ENCODE data around the gene RGMA.
"Not testable (repeated sequence)": the region's sequence is repeated elsewhere in the genome, so short reads cannot be mapped to it uniquely, and the experiment has no call there.

The RGMA gene

DNA sequence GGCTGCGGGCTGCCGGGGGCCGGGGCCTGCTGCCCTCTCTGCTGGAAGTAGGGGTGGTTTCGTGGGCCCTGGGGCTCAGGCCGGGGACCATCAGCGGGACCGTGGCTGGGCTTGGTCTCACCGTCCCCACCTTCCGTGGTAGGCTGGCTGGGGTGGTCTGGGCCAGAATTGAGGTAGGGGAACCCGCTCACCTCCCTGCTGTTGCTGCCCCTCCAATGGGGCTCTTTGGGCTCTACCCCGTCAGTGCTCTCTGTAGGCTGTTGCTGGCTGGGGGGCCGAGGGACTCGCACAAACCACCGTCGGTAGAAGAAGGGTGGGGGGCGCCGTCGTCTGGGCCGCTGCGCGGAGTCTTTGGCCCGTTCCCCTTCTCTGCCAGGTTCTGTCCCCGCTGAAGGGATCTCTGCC lies 23.4 kb downstream of the RGMA start:
- no peak for DNase-seq

GRCh38 chr15:93063796-93064690 lies 25.0 kb downstream of the RGMA start:
- no peak for DNase-seq

DNA sequence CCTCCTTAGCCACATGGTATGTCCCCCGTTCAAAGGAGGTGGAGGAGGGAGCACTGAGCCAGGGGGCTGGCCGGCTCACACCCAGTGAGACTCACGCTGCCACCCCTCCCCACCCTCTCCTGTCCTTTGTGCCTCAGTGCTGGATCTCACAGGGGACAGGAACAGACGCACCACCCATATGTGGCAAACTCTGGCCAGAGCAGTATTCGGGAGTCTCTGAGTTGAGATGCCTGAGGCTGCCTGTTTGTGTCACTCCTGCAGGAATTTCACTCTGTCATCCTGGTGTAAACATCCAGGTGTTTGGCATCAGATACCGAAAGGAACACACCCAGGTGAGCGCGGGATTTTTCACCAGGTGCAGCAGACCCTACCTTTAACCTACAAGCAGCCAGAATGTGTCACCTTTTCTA lies 25.7 kb downstream of the RGMA start:
- no peak for DNase-seq

DNA sequence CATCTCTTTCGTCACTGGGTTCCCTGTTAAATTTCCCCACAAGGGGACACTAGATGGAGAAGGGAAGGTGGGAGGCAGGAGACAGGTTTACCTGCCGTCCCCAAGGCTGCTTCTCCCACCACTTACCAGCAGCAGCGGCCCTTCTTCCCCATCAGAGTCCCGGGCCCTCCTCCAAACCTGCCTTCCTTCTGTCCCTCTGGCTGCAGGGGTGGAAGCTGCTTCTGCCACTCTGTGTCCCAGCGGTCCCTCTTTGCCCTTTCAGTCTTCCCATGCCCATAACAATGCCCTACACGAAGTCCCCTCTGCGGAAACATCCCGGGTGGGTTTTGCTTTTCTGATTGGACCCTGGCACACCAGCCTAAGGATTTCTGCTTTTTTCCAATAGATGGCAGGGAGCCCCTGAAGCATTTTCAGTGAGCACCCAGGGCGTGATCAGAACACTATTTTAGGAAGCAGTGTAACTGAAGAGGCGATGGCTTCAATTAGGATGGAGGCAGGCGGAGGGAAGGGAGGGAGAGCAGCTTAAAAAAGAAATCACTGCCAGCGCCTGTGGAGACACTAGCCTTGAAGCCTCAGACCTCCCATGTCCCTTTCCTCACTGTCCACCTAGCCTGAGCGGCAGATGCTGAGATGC lies 26.3 kb downstream of the RGMA start:
- not testable (repeated sequence) for DNase-seq

GRCh38 chr15:93060336-93061248 lies 28.4 kb downstream of the RGMA start:
- DNase-seq, result no peak

GRCh38 chr15:93059442-93059841 lies 29.6 kb downstream of the RGMA start:
- DNase-seq, result no peak

DNA sequence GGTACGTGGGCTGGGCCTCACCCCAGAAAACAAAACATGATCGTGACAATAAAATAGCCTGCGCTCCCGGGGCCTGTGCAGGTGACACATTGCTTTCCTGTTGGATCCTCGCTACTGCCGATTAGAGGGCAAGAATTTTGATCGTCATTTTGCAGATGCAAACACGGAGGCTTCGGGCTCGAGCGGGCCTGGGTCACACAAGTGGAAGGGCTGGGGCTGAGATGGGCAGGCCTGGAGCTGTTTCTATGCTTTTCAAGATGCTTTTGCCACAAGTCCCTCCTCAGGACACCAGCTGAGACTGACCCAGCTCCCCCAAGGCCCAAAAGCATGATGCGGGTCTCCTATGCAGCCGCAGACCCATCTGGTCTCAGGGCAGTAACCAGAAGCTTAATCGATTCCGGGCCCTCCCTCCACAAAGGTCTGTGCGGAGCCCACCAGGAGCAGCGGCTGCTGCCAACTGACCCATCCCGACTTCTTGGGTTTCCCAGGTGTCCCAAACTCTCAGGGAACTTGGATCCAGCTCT lies 30.0 kb downstream of the RGMA start:
- no peak for DNase-seq

GRCh38 chr15:93058128-93058527 lies 30.9 kb downstream of the RGMA start:
- DNase-seq, result no peak

GRCh38 chr15:93057618-93058017 lies 31.4 kb downstream of the RGMA start:
- no peak for DNase-seq

GRCh38 chr15:93056836-93057235 lies 32.2 kb downstream of the RGMA start:
- no peak for DNase-seq

DNA sequence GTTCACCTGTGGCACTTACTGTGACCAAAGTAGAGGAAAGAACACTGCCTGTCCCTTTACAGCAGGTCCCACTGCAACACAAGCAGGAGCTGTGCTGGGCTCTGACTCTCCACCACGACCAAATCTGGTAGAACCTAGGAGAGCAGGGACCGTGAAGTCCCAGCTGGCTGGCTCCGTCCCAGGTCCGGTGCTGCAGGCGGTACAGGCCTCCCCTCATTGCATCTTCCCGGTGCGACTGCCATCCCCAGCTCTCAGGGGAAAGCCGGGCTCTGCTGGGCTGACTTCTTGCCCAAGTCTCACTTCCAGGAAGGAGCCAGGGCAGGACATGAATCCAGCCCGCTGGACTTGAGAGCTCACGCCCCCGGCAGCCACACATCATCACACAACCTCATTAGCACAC lies 33.8 kb downstream of the RGMA start:
- no peak for DNase-seq

DNA sequence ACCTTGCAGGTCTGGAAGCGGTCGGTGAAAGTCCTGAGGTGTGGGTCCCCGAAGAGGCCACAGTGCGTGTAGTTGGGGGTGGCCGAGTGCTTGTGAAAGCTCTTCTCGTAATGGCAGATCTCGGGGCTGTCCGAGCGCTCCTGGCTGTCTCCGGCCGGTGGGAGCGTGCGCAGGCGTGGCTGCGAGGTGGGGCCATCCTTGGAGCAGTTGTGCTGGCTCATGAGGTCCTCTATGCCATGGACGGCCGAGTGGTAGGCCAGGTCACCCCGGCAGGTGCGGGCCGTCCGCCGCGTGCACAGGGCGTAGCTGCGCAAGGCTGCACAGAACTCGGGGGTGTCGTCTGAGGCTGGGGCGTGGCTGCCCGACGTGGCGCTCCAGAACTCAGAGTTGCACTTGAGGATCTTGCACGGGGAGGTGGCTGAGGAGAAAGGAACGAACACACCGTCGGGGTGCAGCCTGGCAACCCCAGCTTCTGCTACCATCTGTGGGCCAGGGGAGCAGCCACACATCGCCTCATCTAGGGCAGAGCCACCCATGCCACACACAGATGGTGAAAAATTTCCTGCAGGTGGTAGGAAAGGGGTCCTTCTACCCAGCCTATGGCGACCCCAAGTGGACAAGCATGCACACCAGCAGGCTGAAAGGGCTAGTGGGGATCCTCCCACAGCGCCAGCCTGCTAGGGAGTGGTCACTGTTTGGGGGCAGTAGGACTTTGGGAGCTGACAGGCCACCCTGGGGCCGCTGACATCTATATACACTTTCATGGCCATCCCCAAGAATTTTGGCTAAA lies 36.7 kb downstream of the RGMA start:
- DNase-seq, result no peak

GRCh38 chr15:93051236-93052089 lies 37.5 kb downstream of the RGMA start:
- no peak for DNase-seq

GRCh38 chr15:93050648-93051047 lies 38.4 kb downstream of the RGMA start:
- no peak for DNase-seq

- DNase-seq, result no peak
Observed at GRCh38 chr15:93049914-93050578, 39.0 kb downstream of the RGMA start.

DNA sequence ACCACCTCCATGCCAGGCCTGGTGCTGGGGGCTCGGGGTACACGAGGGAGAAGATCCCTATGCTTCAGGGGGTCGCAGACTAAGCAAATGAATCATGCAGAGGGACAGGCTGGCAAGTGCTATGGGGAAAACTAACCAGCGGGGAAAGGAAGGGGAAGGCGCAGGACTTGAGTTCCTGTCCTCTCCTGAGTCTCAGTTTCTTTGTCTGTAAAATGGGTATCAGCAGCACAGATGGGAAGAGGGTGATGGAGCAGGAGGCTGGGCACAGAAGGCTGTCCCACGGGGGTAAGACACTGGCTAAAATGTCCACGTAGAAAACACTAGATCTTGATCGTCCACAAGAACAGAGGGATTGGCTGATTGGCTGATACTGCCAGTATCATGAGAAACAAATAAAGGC lies 39.8 kb downstream of the RGMA start:
- DNase-seq, result no peak

DNA sequence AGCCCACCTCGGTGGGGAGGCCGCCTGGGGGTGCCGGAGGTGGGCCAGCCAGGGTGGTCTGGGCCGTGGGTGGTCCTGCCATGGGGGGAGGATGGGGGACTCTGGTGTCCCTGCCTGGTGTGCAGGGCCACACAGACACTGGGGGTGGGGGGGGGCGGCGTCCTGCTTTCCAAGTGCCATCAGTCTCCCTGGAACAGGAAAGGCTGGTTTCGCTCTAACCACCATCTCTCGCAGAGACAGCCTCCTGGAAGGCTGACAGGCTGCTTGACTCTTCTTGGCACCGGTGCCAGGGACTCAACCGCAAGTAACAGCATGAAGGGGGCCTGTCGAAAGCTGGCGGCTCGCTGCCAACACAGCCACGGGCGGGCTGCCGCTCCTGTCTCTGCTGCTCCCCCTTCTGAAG lies 40.3 kb downstream of the RGMA start:
- no peak for DNase-seq

- no peak for DNase-seq
Observed at GRCh38 chr15:93048426-93048721, 40.6 kb downstream of the RGMA start.

- DNase-seq, result no peak
Observed at GRCh38 chr15:93047621-93048425, 41.2 kb downstream of the RGMA start.

GRCh38 chr15:93046721-93047120 lies 42.3 kb downstream of the RGMA start:
- no peak for DNase-seq

Measured in NCI-H82 (cell line).